RPMI8226 (cell line): ENCODE results near the gene RELN.

ENCODE experiments used
- DNase-seq: peaks from one replicate; pipeline ENCODE4 v3.0.0-alpha.2; 2015

The RELN gene

GRCh38 chr7:103711413-103711812, 278.0 kb downstream of the RELN start:
- no peak for DNase-seq

GRCh38 chr7:103710247-103710646, 279.2 kb downstream of the RELN start:
- DNase-seq: no peak

GRCh38 chr7:103706805-103707204, 282.7 kb downstream of the RELN start:
- no peak for DNase-seq

GRCh38 chr7:103705542-103705941, 283.9 kb downstream of the RELN start:
- DNase-seq: no peak

- no peak for DNase-seq
These were observed 284.8 kb downstream of the RELN start for GRCh38 chr7:103704701-103705100.

GRCh38 chr7:103702982-103703381, 286.5 kb downstream of the RELN start:
- DNase-seq: no peak

- DNase-seq: no peak
These were observed 287.0 kb downstream of the RELN start for GRCh38 chr7:103702454-103702853.

GRCh38 chr7:103699032-103699431, 290.4 kb downstream of the RELN start:
- DNase-seq: no peak

- no peak for DNase-seq
These were observed 291.4 kb downstream of the RELN start for GRCh38 chr7:103698064-103698463.

- no peak for DNase-seq
These were observed 293.9 kb downstream of the RELN start for GRCh38 chr7:103695521-103695920.

GRCh38 chr7:103694304-103694703, 295.2 kb downstream of the RELN start:
- no peak for DNase-seq

GRCh38 chr7:103691291-103691690, 298.2 kb downstream of the RELN start:
- no peak for DNase-seq

GRCh38 chr7:103690242-103690974, 299.1 kb downstream of the RELN start:
- DNase-seq: no peak

- DNase-seq: no peak
These were observed 300.2 kb downstream of the RELN start for GRCh38 chr7:103689255-103689654.

- no peak for DNase-seq
These were observed 301.5 kb downstream of the RELN start for GRCh38 chr7:103687951-103688350.

GRCh38 chr7:103687272-103687671, 302.2 kb downstream of the RELN start:
- DNase-seq: no peak

GRCh38 chr7:103686763-103687162, 302.7 kb downstream of the RELN start:
- DNase-seq: no peak

- no peak for DNase-seq
These were observed 303.4 kb downstream of the RELN start for GRCh38 chr7:103686064-103686463.

GRCh38 chr7:103685646-103686045, 303.8 kb downstream of the RELN start:
- no peak for DNase-seq

- no peak for DNase-seq
These were observed 306.1 kb downstream of the RELN start for GRCh38 chr7:103683348-103683747.

GRCh38 chr7:103680161-103681144, 309.0 kb downstream of the RELN start:
- no peak for DNase-seq

GRCh38 chr7:103679151-103680132, 310.0 kb downstream of the RELN start:
- no peak for DNase-seq
